MM.1S (cell line): Measurements from ENCODE around the gene PODXL2.

Experiments used
- DNase-seq: peaks from one replicate; pipeline ENCODE4 v3.0.0-alpha.2; 2015
- H2AFZ ChIP-seq: fragments of 300-600 bp; sonication (generic); 2 replicates; pipeline ENCODE4 v1.6.0; 2016; ENCODE audit warnings: antibody characterized with exemption, low read length
- H3F3A ChIP-seq: fragments of 300-600 bp; sonication (generic); 2 replicates; pipeline ENCODE4 v1.6.1; 2016; ENCODE audit warnings: mild to moderate bottlenecking, antibody characterized with exemption, low read length, moderate library complexity, mixed read lengths; ENCODE audit not compliant: insufficient read depth
- H3K27ac ChIP-seq: fragments of 300-600 bp; sonication (generic); 2 replicates; pipeline ENCODE4 v1.5.1; 2016; ENCODE audit warnings: mild to moderate bottlenecking, low read length
- H3K27me3 ChIP-seq: fragments of 300-600 bp; sonication (generic); replicated peaks from 2 replicates; pipeline ENCODE4 v1.6.0; 2016; ENCODE audit warnings: low read length; ENCODE audit not compliant: insufficient read depth
- H3K36me3 ChIP-seq: fragments of 300-600 bp; sonication (generic); replicated peaks from 2 replicates; pipeline ENCODE4 v1.6.1; 2016; ENCODE audit warnings: mild to moderate bottlenecking, low read length, mixed read lengths; ENCODE audit not compliant: insufficient read depth
- H3K4me1 ChIP-seq: fragments of 300-600 bp; sonication (generic); 2 replicates; pipeline ENCODE4 v1.6.1; 2016; ENCODE audit warnings: low read length, mixed read lengths
- H3K4me2 ChIP-seq: fragments of 300-600 bp; sonication (generic); 2 replicates; pipeline ENCODE4 v1.6.0; 2016; ENCODE audit warnings: low read depth, low read length
- H3K4me3 ChIP-seq: fragments of 300-600 bp; sonication (generic); 2 replicates; pipeline ENCODE4 v1.5.1; 2016; ENCODE audit warnings: low read length, mixed read lengths
- H3K79me2 ChIP-seq: fragments of 300-600 bp; sonication (generic); 2 replicates; pipeline ENCODE4 v1.6.1; 2016; ENCODE audit warnings: mixed run types, low read length, mixed read lengths
- H3K9ac ChIP-seq: fragments of 300-600 bp; sonication (generic); 2 replicates; pipeline ENCODE4 v1.6.1; 2016; ENCODE audit warnings: low read length, mixed read lengths
- H3K9me2 ChIP-seq: fragments of 300-600 bp; sonication (generic); replicated peaks from 2 replicates; pipeline ENCODE4 v1.6.1; 2016; ENCODE audit warnings: mild to moderate bottlenecking, low read length, mixed read lengths; ENCODE audit not compliant: insufficient read depth
- H3K9me3 ChIP-seq: fragments of 300-600 bp; sonication (generic); replicated peaks from 2 replicates; pipeline ENCODE4 v1.6.1; 2016; ENCODE audit warnings: mild to moderate bottlenecking, low read length, mixed read lengths; ENCODE audit not compliant: insufficient read depth
- H4K20me1 ChIP-seq: fragments of 300-600 bp; sonication (generic); 2 replicates; pipeline ENCODE4 v1.6.1; 2016; ENCODE audit warnings: mild to moderate bottlenecking, low read length, moderate library complexity, mixed read lengths; ENCODE audit not compliant: insufficient read depth
- CTCF ChIP-seq: fragments of 300-600 bp; sonication (generic); IDR thresholded peaks from 2 replicates; pipeline ENCODE4 v1.5.1; 2016; ENCODE audit warnings: antibody characterized with exemption, low read length, mixed read lengths
- EZH2 ChIP-seq: fragments of 300-600 bp; sonication (generic); optimal IDR thresholded peaks from 2 replicates; pipeline ENCODE3; 2017; ENCODE audit warnings: low read depth, mild to moderate bottlenecking, antibody characterized with exemption, low read length, mixed read lengths
- EZH2phosphoT487 ChIP-seq: fragments of 300-600 bp; sonication (generic); IDR thresholded peaks from 2 replicates; pipeline ENCODE4 v1.6.1; 2018; ENCODE audit warnings: antibody characterized with exemption, low read length

Gene PODXL2

DNA sequence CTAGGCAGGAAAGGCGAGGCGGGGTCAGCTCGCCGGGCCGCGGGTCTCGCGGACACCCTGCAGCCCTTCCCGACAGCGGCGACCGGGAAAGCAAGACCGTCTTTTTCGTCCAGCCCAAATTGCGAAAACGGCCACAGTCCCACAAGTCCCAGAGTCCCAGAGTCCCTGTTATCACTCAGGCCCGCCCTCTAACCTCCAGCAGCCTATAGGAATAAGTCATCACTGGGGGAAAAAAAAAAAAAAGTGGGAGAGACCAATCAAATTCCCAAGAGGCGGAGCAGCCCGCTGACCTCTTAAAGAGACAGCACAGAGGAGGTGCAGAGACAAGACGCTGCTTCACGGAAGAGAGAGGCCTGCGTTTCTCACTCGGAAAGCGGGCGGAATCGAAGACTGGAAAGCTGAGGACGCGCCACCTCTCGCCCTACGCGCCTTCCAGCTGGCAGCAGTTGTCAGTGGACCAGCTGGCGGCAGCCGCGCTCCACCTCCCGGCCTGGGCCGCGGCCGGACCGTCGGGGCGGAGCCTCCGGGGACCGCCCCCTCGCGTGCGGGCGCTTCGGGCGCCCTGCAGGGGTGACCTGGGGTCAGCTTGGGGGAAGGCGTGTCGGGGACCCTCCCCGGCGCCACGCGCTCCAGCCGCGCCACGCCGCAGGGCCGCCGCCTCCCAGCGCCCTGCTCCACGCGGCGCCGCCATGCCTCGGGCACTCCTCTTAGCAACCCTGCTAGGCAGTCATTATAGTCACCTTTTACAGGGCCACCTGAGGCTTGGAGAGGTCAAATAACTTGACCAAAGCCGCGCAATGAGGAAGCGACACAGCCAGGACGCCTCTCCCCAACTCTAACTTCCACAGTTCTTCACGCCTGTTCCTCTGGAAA is 38.2 kb upstream of the PODXL2 start, which contains the start of gene TPRA1:
TPRA1 (minus strand) TSS at position 141 of the 873 bp plus-strand sequence. CDS start 10,587 bp downstream, outside the sequence.
- Histone ChIP-seq H3K9me2 (no peaks in the 10 kb centered on the region), H3K9ac (peak within 1 kb of the TSS; percentile 88), H2AFZ (peak within 1 kb of the TSS; percentile 82), H3K4me1 (peaks cover 17% of the 10 kb centered on the region), H4K20me1 (no peaks in the 10 kb centered on the region), H3K9me3 (no peaks in the 10 kb centered on the region), H3K4me2 (peak within 1 kb of the TSS; percentile 98), H3K79me2 (peaks cover 46% of the 10 kb centered on the region), H3K4me3 (peak within 1 kb of the TSS; percentile 86), H3K36me3 (no peaks in the 10 kb centered on the region), H3F3A (peaks cover 6% of the 10 kb centered on the region; the same call in 1 of the 2 replicates), H3K27ac (peak within 1 kb of the TSS; percentile 92), H3K27me3 (no peaks in the 10 kb centered on the region)
- DNase-seq: peak; percentile 98
- TF ChIP-seq EZH2phosphoT487: no peak
- peak; percentile 29 for TF ChIP-seq CTCF

GRCh38 chr3:127593178-127593577 is 35.8 kb upstream of the PODXL2 start:
- Histone ChIP-seq H3K36me3 (no peaks in the 10 kb centered on the region), H3K4me3 (no peak overlapping the region), H2AFZ (no peak overlapping the region), H3K79me2 (peaks cover 22% of the 10 kb centered on the region), H3K9ac (no peak overlapping the region), H3K27ac (no peak overlapping the region), H3K9me2 (no peaks in the 10 kb centered on the region), H3K4me2 (no peak overlapping the region), H4K20me1 (no peaks in the 10 kb centered on the region), H3F3A (peaks cover 6% of the 10 kb centered on the region; the same call in 1 of the 2 replicates), H3K9me3 (no peaks in the 10 kb centered on the region), H3K27me3 (no peaks in the 10 kb centered on the region), H3K4me1 (peaks cover 17% of the 10 kb centered on the region)
- DNase-seq: no peak
- TF ChIP-seq CTCF (no peak), EZH2phosphoT487 (no peak), EZH2 (no peak)

- Histone ChIP-seq H3K9ac (no peak overlapping the region), H3F3A (peaks cover 6% of the 10 kb centered on the region; the same call in 1 of the 2 replicates), H3K4me2 (no peak overlapping the region), H3K9me3 (no peaks in the 10 kb centered on the region), H3K4me3 (no peak overlapping the region), H3K4me1 (peaks cover 17% of the 10 kb centered on the region), H3K27ac (no peak overlapping the region), H4K20me1 (no peaks in the 10 kb centered on the region), H3K79me2 (peaks cover 22% of the 10 kb centered on the region), H2AFZ (no peak overlapping the region), H3K9me2 (no peaks in the 10 kb centered on the region), H3K36me3 (no peaks in the 10 kb centered on the region; the same call in 1 of the 2 replicates), H3K27me3 (no peaks in the 10 kb centered on the region)
- no peak for DNase-seq
- no peak for TF ChIP-seq CTCF
- no peak for TF ChIP-seq EZH2
- TF ChIP-seq EZH2phosphoT487: no peak
These were observed 33.7 kb upstream of the PODXL2 start for GRCh38 chr3:127595303-127595702.
